ENCODE data around the gene LAPTM5. TPM values are rescaled to one million over a fixed set of nuclear protein-coding genes. Genes with fewer than 3 reads are reported as not detected.

LAPTM5 gene, protein sequence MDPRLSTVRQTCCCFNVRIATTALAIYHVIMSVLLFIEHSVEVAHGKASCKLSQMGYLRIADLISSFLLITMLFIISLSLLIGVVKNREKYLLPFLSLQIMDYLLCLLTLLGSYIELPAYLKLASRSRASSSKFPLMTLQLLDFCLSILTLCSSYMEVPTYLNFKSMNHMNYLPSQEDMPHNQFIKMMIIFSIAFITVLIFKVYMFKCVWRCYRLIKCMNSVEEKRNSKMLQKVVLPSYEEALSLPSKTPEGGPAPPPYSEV
- polyA plus RNA-seq (2013): 0.30 and 0.33 TPM in 2 replicates

DNA sequence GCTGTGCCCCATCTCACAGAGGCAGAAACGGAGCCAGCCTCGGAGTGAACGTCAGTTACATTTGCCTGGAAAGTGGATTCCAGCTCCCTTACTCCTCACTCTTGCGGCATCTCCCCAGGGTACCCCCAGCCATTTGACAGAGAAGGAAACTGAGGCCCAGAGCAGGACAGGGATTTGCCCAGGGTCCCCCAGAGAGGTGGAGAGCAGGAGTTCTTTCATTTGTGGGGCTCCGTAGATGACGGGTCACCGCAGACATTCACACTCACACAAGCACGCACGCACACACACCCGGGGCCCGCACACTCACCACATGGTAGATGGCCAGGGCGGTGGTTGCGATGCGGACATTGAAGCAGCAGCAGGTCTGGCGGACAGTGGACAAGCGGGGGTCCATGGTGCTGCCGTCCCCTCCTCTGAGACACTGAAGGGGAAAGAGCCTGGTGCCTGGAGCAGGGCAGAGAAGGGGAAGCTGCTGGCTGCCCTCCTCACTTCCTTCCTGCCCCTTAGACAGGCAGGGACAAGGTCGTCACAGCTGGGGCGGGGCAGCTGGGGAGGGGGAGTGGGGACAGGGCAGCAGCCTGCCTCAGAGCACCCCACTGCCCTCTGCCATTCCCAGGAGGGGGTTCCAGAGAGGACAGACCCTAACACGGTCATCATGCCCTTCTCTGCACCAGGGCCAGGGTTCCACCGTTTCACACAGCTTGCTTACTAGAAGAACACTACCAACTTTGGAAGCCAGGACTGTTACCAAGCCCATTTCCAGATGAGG lies at the start of gene LAPTM5:
Gene LAPTM5, minus strand, starts transcription at position 423 of the 769 bp plus-strand sequence. Its CDS starts 29 bp downstream, at position 394.
- peak within 1 kb of the TSS; percentile 36 for H3K18ac ChIP-seq (ENCODE audit: low read length)
- H3K79me2 ChIP-seq (ENCODE audit: control insufficient read depth, insufficient read depth, low read length, poor library complexity): no peaks in the 10 kb centered on the region
- H4K8ac ChIP-seq (ENCODE audit: low read depth, low read length): peak within 1 kb of the TSS; percentile 40
- H2BK120ac ChIP-seq (ENCODE audit: insufficient read depth, low read length, poor library complexity): peak within 1 kb of the TSS; percentile 18
- no peak within 1 kb of the TSS for H3K9ac ChIP-seq (ENCODE audit: low read length)
- peak within 1 kb of the TSS; percentile 29 for H2BK5ac ChIP-seq (ENCODE audit: low read depth, low read length, poor library complexity)
- H3K14ac ChIP-seq (ENCODE audit: low read length): peak within 1 kb of the TSS; percentile 6
- no peak within 1 kb of the TSS for H2AFZ ChIP-seq (ENCODE audit: insufficient read depth, low read length, poor library complexity)
- H3K9me3 ChIP-seq (ENCODE audit: insufficient read depth, low read depth, low read length): peaks cover 3% of the 10 kb centered on the region
- peak within 1 kb of the TSS; percentile 73 for H4K91ac ChIP-seq (ENCODE audit: low read depth, low read length)
- H3K27me3 ChIP-seq (ENCODE audit: insufficient read depth, low read length): no peaks in the 10 kb centered on the region
- peaks cover 26 to 29% of the 10 kb centered on the region in 2 experiments for H3K4me1 ChIP-seq (ENCODE audit: control insufficient read depth in 1 of 2, insufficient read depth in 2 of 2, low read length in 2 of 2)
- no peak within 1 kb of the TSS for H3K27ac ChIP-seq (ENCODE audit: low read depth, low read length)
- H3K4me3 ChIP-seq (ENCODE audit: low read depth, low read length): no peak within 1 kb of the TSS
- H3K23ac ChIP-seq (ENCODE audit: low read length): no peak within 1 kb of the TSS
- no peak for DNase-seq
- WGBS (ENCODE audit: extremely low coverage, insufficient coverage, insufficient read length): no CpG with 5 or more reads among the region's 21 CpGs
- peak within 1 kb of the TSS; percentile 26 for H2AK5ac ChIP-seq (ENCODE audit: low read length)
- no peak within 1 kb of the TSS for H4K12ac ChIP-seq (ENCODE audit: low read depth, low read length)
- peaks cover 10% of the 10 kb centered on the region for H3K79me1 ChIP-seq (ENCODE audit: low read length)
- no peak within 1 kb of the TSS for H3K4ac ChIP-seq (ENCODE audit: low read depth, low read length)
- peak within 1 kb of the TSS; percentile 81 for H2BK12ac ChIP-seq (ENCODE audit: low read length)
- H3K36me3 ChIP-seq (ENCODE audit: control insufficient read depth in 1 of 2, insufficient read depth in 2 of 2, low read length in 2 of 2): no peaks in the 10 kb centered on the region
- no peak within 1 kb of the TSS for H3K4me2 ChIP-seq (ENCODE audit: low read length)

DNA sequence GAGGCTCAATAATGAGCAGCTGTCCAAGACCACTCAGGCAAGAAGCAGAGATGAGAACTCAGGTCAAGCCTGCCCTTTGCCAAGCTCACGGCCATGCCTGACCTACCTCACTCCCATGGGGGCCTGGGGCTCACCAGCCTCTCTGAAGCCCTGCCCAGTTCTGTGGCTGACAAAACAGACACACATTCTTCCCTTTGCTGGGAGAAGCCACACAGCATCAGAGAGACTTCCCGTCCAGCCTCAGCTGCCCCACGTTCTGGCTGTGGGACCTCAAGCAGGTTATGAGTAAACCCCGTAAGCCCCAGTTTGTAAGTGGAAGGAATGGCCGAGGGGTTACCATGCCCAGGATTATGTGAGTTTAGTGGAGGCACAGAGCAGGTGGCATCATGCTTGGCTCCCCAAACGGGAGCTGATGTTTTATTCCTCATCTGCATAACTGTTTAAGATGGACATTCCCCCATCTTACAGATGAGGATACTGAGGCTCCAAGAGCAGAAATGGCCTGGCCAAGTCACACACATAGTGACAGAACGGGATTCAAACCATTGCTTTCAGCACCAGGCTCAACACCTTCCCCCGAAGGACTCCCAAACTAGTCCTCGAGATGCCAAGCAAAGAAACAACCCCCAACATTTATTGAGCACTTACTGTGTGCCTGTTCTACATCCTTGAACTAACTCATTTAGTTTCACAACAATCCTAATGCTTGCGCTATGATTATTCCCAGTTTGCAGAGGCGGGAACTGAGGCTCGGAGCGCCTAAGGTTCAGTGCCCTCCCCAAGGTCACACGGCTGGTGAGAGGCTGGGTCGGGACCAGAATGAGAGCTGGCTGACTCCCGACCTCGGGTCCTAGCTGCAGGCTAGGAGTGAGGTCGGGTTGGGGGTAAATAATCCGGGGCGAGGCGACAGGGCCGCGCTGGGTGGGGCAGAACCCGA lies 49.1 kb upstream of the LAPTM5 start:
- no peak overlapping the region for H3K14ac ChIP-seq (ENCODE audit: low read length)
- WGBS (ENCODE audit: extremely low coverage, insufficient coverage, insufficient read length): no CpG with 5 or more reads among the region's 24 CpGs

DNA sequence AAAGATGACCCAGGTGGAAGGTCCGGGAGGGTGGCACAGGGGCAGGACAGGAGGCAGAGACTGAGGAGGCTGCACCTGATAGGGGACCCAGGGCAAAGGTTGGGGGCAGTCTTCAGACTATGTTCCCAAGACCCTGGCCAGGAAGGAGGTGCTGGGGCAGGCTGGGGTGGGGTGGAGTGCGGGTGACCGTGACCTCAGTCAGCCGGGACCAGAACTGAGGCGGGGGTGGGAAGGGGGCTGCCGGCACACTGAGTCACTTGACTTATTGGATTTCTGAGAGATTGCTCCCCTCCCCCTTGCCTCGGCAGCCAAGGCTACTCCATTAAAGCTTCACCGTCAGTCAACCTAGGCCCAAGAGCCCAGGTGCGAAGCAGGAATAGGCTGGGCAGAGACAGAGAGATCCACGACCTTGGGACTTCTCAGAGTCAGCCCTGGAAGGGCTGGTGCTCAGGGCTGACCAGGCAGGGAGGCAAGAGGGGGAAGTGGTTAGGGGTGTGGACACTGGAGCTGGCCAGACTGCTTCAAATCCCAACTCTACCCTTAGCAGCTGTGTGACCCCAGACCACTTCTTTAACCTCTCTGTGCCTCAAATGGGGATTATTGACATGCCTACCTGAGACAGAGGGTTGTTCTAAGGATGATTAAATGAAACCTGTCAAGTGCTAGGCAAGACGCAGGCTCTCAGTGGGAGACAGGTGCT lies 47.9 kb upstream of the LAPTM5 start:
- H3K14ac ChIP-seq (ENCODE audit: low read length): no peak overlapping the region
- H3K27ac ChIP-seq (ENCODE audit: low read depth, low read length): no peak overlapping the region
- no peak overlapping the region for H3K18ac ChIP-seq (ENCODE audit: low read length)
- H4K12ac ChIP-seq (ENCODE audit: low read depth, low read length): no peak overlapping the region
- H3K79me2 ChIP-seq (ENCODE audit: control insufficient read depth, insufficient read depth, low read length, poor library complexity): no peaks in the 10 kb centered on the region
- H3K36me3 ChIP-seq (ENCODE audit: control insufficient read depth in 1 of 2, insufficient read depth in 2 of 2, low read length in 2 of 2): no peaks in the 10 kb centered on the region
- H3K79me1 ChIP-seq (ENCODE audit: low read length): peaks cover 10% of the 10 kb centered on the region
- H3K9me3 ChIP-seq (ENCODE audit: insufficient read depth, low read depth, low read length): peaks cover 2% of the 10 kb centered on the region
- no peak overlapping the region for H4K8ac ChIP-seq (ENCODE audit: low read depth, low read length)
- peak overlapping the region; percentile 42 for H2AK5ac ChIP-seq (ENCODE audit: low read length)
- no peak overlapping the region for H2BK120ac ChIP-seq (ENCODE audit: insufficient read depth, low read length, poor library complexity)
- WGBS (ENCODE audit: extremely low coverage, insufficient coverage, insufficient read length): no CpG with 5 or more reads among the region's 11 CpGs
- no peak overlapping the region for H3K23ac ChIP-seq (ENCODE audit: low read length)
- no peaks in the 10 kb centered on the region for H3K27me3 ChIP-seq (ENCODE audit: insufficient read depth, low read length)
- no peak overlapping the region for H3K4me2 ChIP-seq (ENCODE audit: low read length)
- H3K4me3 ChIP-seq (ENCODE audit: low read depth, low read length): no peak overlapping the region
- no peak overlapping the region for H3K9ac ChIP-seq (ENCODE audit: low read length)
- H2BK5ac ChIP-seq (ENCODE audit: low read depth, low read length, poor library complexity): no peak overlapping the region
- peaks cover 16 to 22% of the 10 kb centered on the region in 2 experiments for H3K4me1 ChIP-seq (ENCODE audit: control insufficient read depth in 1 of 2, insufficient read depth in 2 of 2, low read length in 2 of 2)
- no peak for DNase-seq
- no peak overlapping the region for H2AFZ ChIP-seq (ENCODE audit: insufficient read depth, low read length, poor library complexity)
- no peak overlapping the region for H4K91ac ChIP-seq (ENCODE audit: low read depth, low read length)
- H2BK12ac ChIP-seq (ENCODE audit: low read length): peak overlapping the region; percentile 46
- H3K4ac ChIP-seq (ENCODE audit: low read depth, low read length): no peak overlapping the region

More for the DNA sequence above, 49.1 kb upstream of the LAPTM5 start:
- Histone ChIP-seq H3K9me3 (ENCODE audit: insufficient read depth, low read depth, low read length) (no peaks in the 10 kb centered on the region), H2BK12ac (ENCODE audit: low read length) (peak overlapping the region; percentile 42), H2BK120ac (ENCODE audit: insufficient read depth, low read length, poor library complexity) (no peak overlapping the region), H3K4me1 (ENCODE audit: control insufficient read depth in 1 of 2, insufficient read depth in 2 of 2, low read length in 2 of 2) (peaks cover 13 to 19% of the 10 kb centered on the region in 2 experiments), H3K36me3 (ENCODE audit: control insufficient read depth in 1 of 2, insufficient read depth in 2 of 2, low read length in 2 of 2) (no peaks in the 10 kb centered on the region), H3K4ac (ENCODE audit: low read depth, low read length) (no peak overlapping the region), H3K4me2 (ENCODE audit: low read length) (no peak overlapping the region), H3K79me1 (ENCODE audit: low read length) (peaks cover 9% of the 10 kb centered on the region), H3K79me2 (ENCODE audit: control insufficient read depth, insufficient read depth, low read length, poor library complexity) (no peaks in the 10 kb centered on the region), H3K9ac (ENCODE audit: low read length) (no peak overlapping the region), H4K91ac (ENCODE audit: low read depth, low read length) (no peak overlapping the region), H2BK5ac (ENCODE audit: low read depth, low read length, poor library complexity) (no peak overlapping the region), H3K4me3 (ENCODE audit: low read depth, low read length) (no peak overlapping the region), H4K8ac (ENCODE audit: low read depth, low read length) (no peak overlapping the region), H3K23ac (ENCODE audit: low read length) (no peak overlapping the region), H4K12ac (ENCODE audit: low read depth, low read length) (no peak overlapping the region), H3K27me3 (ENCODE audit: insufficient read depth, low read length) (no peaks in the 10 kb centered on the region), H2AFZ (ENCODE audit: insufficient read depth, low read length, poor library complexity) (no peak overlapping the region), H2AK5ac (ENCODE audit: low read length) (no peak overlapping the region), H3K18ac (ENCODE audit: low read length) (no peak overlapping the region), H3K27ac (ENCODE audit: low read depth, low read length) (no peak overlapping the region)
- DNase-seq: no peak

DNA sequence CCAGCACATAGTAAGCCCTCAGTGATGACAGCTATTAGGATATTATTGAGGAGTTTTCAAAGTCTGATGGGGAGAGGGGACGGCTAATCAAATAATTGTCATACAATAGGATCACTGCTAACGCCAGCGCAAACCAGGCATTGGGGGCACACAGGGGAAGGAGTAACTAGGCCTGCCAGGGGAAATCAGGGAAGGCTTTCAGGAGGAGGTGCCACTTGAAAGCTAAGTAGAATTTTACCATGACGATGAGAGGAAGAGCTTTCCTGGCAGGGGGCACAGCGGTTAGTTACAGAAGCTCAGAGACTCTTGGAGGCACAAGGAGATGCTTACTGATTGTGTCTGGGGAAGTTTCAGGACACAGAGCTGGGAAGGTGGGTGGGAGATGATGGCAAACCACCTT lies 47.2 kb upstream of the LAPTM5 start:
- Histone ChIP-seq H3K18ac (ENCODE audit: low read length) (no peak overlapping the region), H4K91ac (ENCODE audit: low read depth, low read length) (no peak overlapping the region), H3K4me3 (ENCODE audit: low read depth, low read length) (no peak overlapping the region), H3K79me1 (ENCODE audit: low read length) (peaks cover 6% of the 10 kb centered on the region), H3K14ac (ENCODE audit: low read length) (no peak overlapping the region), H3K9ac (ENCODE audit: low read length) (no peak overlapping the region), H3K27me3 (ENCODE audit: insufficient read depth, low read length) (no peaks in the 10 kb centered on the region), H2AK5ac (ENCODE audit: low read length) (no peak overlapping the region), H3K23ac (ENCODE audit: low read length) (no peak overlapping the region), H2BK5ac (ENCODE audit: low read depth, low read length, poor library complexity) (no peak overlapping the region), H4K8ac (ENCODE audit: low read depth, low read length) (no peak overlapping the region), H3K4me1 (ENCODE audit: control insufficient read depth in 1 of 2, insufficient read depth in 2 of 2, low read length in 2 of 2) (peaks cover 13 to 21% of the 10 kb centered on the region in 2 experiments), H2BK120ac (ENCODE audit: insufficient read depth, low read length, poor library complexity) (no peak overlapping the region), H3K79me2 (ENCODE audit: control insufficient read depth, insufficient read depth, low read length, poor library complexity) (no peaks in the 10 kb centered on the region), H3K27ac (ENCODE audit: low read depth, low read length) (no peak overlapping the region), H3K4ac (ENCODE audit: low read depth, low read length) (no peak overlapping the region), H3K4me2 (ENCODE audit: low read length) (no peak overlapping the region), H2BK12ac (ENCODE audit: low read length) (no peak overlapping the region), H4K12ac (ENCODE audit: low read depth, low read length) (no peak overlapping the region), H3K36me3 (ENCODE audit: control insufficient read depth in 1 of 2, insufficient read depth in 2 of 2, low read length in 2 of 2) (no peaks in the 10 kb centered on the region), H3K9me3 (ENCODE audit: insufficient read depth, low read depth, low read length) (peaks cover 2% of the 10 kb centered on the region), H2AFZ (ENCODE audit: insufficient read depth, low read length, poor library complexity) (no peak overlapping the region)
- WGBS (ENCODE audit: extremely low coverage, insufficient coverage, insufficient read length): no CpG with 5 or more reads among the region's 5 CpGs
- no peak for DNase-seq
